Measurements from ENCODE around the gene MCUB. TPM values are rescaled to one million over a fixed set of nuclear protein-coding genes. Genes with fewer than 3 reads are reported as not detected.
"Not testable (repeated sequence)": the region's sequence is repeated elsewhere in the genome, so short reads cannot be mapped to it uniquely, and the experiment has no call there.

Gene MCUB
- total and polyA plus RNA-seq, 2 donors (not counting 3 experiments of a cell fraction or from before 2014, with no cell fraction given), result 32.5 to 53.8 TPM

DNA sequence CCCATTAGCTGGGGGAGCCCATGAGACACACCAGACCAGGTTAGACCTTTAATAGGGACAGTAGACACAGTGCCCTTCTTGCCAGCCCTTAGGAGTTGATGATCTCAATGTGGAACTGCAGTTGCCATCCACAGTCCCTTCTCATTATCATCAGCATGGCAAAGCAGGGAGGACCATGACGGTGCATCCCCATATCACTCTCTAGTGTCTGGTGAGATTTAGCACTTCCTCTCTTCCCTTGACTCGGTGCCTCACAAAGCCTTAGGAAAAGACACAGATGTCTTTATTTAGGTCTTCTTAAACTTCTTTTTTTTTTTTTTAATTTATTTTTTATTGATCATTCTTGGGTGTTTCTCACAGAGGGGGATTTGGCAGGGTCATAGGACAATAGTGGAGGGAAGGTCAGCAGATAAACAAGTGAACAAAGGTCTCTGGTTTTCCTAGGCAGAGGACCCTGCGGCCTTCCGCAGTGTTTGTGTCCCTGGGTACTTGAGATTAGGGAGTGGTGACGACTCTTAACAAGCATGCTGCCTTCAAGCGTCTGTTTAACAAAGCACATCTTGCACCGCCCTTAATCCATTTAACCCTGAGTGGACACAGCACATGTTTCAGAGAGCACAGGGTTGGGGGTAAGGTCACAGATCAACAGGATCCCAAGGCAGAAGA, 36.5 kb downstream of the MCUB start:
- H3K9ac ChIP-seq (replicated peaks; ENCODE audit: extremely low read depth, insufficient read depth, low read length); FAIRE-seq; H3K36me3 ChIP-seq (ENCODE audit: control insufficient read depth in 2 of 2, extremely low read depth in 1 of 2, insufficient read depth in 2 of 2, low read length in 2 of 2); H3K79me2 ChIP-seq (ENCODE audit: control insufficient read depth, insufficient read depth, low read length); H3K27ac ChIP-seq (ENCODE audit: insufficient read depth, low read depth, low read length); H3K9me3 ChIP-seq (replicated peaks; ENCODE audit: control insufficient read depth, insufficient read depth, low read length); DNase-seq (ENCODE audit: low read depth, low spot score); POLR2A ChIA-PET; dilution Hi-C loops (cut with MboI; ENCODE audit: extremely low pct_ligation_motif_present, low sequenced_read_pairs); BruUV-seq (replicated peaks); CTCF ChIA-PET; H3K4me3 ChIP-seq (replicated peaks in 1 of 3; ENCODE audit: insufficient read depth in 1 of 3, low read depth in 1 of 3, low read length in 3 of 3); H3K9me1 ChIP-seq (replicated peaks; ENCODE audit: control insufficient read depth, extremely low read depth, insufficient read depth, low read length); H3K4me2 ChIP-seq (ENCODE audit: insufficient read depth, low read length); H2AFZ ChIP-seq (ENCODE audit: low read depth, low read length); H3K27me3 ChIP-seq (ENCODE audit: control insufficient read depth in 2 of 2, insufficient read depth in 2 of 2, low read length in 2 of 2); intact Hi-C loops (cut with micrococcal nuclease); H4K20me1 ChIP-seq (replicated peaks; ENCODE audit: control insufficient read depth, extremely low read depth, insufficient read depth, low read length); H3K4me1 ChIP-seq (ENCODE audit: control insufficient read depth, extremely low read depth, insufficient read depth, low read length): not testable (repeated sequence)

DNA sequence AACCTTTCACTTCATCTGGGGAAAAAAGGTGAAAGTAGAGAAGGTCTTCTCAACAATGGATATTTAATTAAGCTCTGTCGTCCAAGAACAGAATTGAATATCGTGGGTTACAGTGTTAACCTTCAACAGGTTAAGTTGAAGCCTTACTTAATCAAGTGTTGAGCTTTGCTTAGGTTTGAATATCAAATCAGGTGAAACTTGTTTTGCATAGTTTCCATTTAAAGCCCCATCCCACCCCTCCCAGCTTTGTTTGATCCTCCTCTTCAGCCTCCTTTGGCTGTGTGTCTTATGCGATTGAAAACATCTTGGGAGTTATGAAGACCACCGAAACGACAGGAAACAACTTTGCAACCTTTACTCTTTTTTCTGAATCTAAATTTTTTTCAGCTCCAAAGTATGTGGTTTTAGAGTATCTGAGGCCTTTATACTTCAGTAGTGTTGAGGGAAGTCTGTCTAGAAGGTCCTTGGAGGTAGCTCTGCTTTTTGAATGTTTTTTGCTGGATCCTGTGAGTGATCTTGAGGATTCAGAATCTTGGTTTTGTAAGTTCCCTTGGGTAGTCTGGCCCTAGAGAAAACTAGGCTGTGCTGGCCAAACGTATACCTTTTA, 39.1 kb downstream of the MCUB start:
- CTCF ChIA-PET, result interaction anchor here (0.9 to 1.6 kb wide), 3 partner anchors 17 to 166 kb away, joined by 3 read pairs; no protein-coding TSS in a partner anchor
- intact Hi-C loops (cut with micrococcal nuclease), result no loop called here
- BruUV-seq (replicated peaks), result no TSS peak
- Histone ChIP-seq H3K9me3 (replicated peaks; ENCODE audit: control insufficient read depth, insufficient read depth, low read length) (no peaks in the 10 kb centered on the region), H3K9ac (replicated peaks; ENCODE audit: extremely low read depth, insufficient read depth, low read length) (no peak overlapping the region), H3K36me3 (ENCODE audit: control insufficient read depth in 2 of 2, extremely low read depth in 1 of 2, insufficient read depth in 2 of 2, low read length in 2 of 2) (no peaks in the 10 kb centered on the region), H3K27me3 (ENCODE audit: control insufficient read depth in 2 of 2, insufficient read depth in 2 of 2, low read length in 2 of 2) (no peaks in the 10 kb centered on the region), H3K4me2 (ENCODE audit: insufficient read depth, low read length) (no peak overlapping the region), H2AFZ (ENCODE audit: low read depth, low read length) (no peak overlapping the region), H3K4me3 (replicated peaks in 1 of 3; ENCODE audit: insufficient read depth in 1 of 3, low read depth in 1 of 3, low read length in 3 of 3) (no peak overlapping the region), H3K4me1 (ENCODE audit: control insufficient read depth, extremely low read depth, insufficient read depth, low read length) (no peaks in the 10 kb centered on the region), H4K20me1 (replicated peaks; ENCODE audit: control insufficient read depth, extremely low read depth, insufficient read depth, low read length) (no peaks in the 10 kb centered on the region), H3K27ac (ENCODE audit: insufficient read depth, low read depth, low read length) (no peak overlapping the region), H3K9me1 (replicated peaks; ENCODE audit: control insufficient read depth, extremely low read depth, insufficient read depth, low read length) (no peaks in the 10 kb centered on the region), H3K79me2 (ENCODE audit: control insufficient read depth, insufficient read depth, low read length) (peaks cover 2% of the 10 kb centered on the region)
- dilution Hi-C loops (cut with MboI; ENCODE audit: extremely low pct_ligation_motif_present, low sequenced_read_pairs), result no loop called here
- POLR2A ChIA-PET, result no interaction called here
- DNase-seq (ENCODE audit: low read depth, low spot score), result no peak
- TF ChIP-seq JUN (IDR thresholded peaks at IDR 0.05; ENCODE audit: borderline replicate concordance, insufficient read depth, insufficient read length, low read depth), result no peak
- TF ChIP-seq EZH2 (IDR thresholded peaks at IDR 0.05; ENCODE audit: borderline replicate concordance, low read depth, low read length, severe bottlenecking), result no peak
- FAIRE-seq, result no peak

All from endothelial cell of umbilical vein (primary cell).